RPMI7951 (cell line): ENCODE data around the gene CYP46A1. TPM values are rescaled to one million over a fixed set of nuclear protein-coding genes. Genes with fewer than 3 reads are reported as not detected.

Experiments
- DNase-seq: peaks from one replicate; pipeline ENCODE4 v3.0.0-alpha.2; 2012; ENCODE audit warnings: low read depth
- total RNA-seq: library from RNA; depleted of rRNA; stranded (reverse); fragments of >200 nt; shearing (Covaris generic); gene quantifications from 2 replicates; pipeline ENCODE4 v1.2.3, GENCODE V29; 2014

The CYP46A1 gene
- total RNA-seq, 1 experiment from 2014 or later = not detected

DNA sequence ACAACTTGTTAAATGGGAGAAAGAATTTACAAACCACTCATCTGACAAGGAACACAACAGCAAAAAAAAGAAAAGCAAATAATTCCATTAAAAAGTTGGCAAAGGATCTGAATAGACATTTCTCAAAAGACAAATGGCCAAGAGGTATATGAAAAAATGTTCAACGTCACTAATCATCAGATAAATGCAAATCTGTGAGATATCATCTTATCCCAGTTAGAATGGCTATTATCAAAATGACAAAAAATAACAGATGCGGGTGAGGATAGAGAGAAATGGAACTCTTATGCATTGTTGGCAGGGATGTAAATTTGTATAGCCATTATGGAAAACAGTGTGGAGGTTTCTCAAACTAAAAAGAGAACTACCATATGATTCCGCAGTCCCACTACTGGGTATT is 29.9 kb downstream of the CYP46A1 start:
- DNase-seq = no peak

DNA sequence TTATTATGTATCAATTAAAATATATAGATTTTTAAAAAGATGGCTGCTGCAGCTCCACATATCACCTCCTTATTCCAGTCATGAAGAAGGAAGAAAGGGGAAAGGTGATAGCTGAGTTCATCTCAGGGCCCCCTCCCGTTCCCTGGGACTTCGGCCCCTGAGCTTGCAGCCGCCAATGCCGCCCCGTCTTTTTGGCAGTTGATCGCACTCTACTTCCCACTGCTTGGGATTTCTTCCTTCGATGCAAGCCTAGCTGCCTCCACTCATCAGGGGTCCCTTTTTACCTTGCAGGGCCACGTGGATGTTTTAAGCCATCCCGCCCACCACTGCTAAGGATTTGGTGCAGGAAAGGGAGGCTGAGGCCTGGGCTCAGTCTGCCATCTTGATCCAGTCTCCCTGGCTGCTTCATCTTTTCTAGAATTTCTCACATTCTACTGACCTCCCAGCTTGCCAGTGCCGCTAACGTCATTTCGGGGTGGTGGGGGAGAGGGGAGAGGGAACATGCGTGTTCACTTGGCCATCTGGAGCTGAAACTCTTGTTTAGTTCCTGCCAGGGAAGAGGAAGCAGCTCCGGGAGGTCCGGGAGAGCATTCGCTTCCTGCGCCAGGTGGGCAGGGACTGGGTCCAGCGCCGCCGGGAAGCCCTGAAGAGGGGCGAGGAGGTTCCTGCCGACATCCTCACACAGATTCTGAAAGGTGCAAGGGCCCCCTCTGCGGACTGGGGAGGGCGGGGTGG is 31.3 kb downstream of the CYP46A1 start:
- no peak for DNase-seq

DNA sequence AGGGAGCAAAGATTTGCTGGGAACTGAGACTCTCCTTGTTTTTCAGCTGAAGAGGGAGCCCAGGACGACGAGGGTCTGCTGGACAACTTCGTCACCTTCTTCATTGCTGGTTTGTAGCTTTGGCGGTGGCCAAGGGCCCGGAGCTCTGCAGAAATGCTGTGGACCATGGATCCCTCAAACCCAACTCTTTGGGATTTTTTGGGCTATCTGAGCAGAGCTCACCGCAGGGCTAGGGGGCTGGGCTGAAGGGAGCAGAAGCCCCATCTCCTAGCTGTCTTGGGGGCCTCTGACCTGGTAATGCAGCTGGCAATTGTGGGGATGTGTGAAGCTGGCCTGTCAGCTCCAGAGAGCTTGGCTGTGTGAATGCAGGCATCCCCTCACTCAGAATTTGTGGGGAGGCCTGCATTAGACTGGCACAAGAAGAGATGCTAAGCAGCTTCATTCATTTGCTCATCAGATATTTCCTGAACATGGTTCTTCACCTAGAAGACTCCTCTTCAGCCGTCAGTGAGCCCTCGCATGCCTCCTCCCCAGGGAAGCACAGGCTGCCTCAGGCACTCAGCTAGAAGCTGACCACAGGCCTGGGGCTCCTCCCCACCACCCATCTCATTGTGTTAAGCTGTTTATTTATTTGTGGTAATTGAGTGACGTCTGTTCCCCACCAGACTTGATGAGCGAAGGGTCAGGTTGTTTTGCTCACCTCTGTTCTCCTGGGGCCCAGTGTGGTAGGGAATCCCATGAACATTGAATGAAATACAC is 32.2 kb downstream of the CYP46A1 start:
- DNase-seq = no peak

DNA sequence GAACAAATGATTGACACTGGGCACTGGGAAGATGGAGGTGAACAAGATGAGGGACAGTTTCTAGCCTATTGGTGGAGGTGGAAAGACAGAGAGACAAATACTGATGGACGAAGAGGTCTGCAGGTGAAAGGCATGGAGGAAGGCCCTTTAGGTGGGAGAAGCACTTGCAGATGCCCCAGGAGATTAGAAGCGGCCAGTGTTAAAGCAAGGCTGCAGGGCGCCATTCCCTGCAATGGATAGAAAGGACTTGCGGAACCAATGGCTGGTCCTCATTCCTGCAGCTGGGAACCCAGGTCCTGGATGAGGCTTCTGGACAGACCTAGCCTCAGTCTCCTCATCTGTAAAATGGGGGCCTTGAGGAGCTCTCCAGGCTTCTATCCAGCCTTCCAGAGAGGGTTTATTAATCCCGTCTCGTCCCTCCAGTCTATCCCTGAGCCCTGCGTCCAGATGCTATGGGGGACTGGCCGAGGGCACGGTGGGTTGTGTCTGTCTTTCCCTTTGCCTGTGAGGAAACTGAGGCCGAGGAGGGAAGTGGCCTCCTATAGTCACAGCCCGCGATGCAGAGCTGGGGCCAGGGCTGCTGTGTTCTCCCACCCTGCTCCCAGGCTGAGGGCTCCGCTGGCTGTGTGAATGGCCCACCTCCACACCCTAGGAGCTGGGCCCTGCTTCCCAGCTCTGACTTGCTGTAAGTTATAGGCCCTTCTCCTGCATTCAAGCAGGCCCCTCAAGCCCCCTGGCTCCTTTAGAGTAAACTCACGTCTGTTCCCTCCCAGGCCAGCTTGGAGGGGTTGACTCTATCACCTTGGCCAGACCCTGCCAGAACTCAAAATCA is 33.0 kb downstream of the CYP46A1 start:
- DNase-seq = no peak

DNA sequence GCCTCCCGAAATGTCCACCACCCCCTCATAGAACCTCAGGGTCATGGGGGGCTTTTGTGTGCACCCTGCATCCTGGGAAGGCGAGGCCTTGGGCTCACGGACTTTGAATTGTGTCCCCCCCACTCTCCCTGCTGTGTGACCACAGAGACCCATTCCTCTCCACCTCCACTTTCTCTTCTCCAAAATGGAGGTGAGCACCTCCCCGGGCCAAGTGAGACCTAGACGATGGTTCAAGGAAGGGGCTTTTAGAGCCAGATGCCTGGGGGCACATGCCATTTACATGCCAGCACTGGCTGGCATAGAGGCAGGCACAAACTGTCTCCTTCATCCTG is 33.5 kb downstream of the CYP46A1 start:
- DNase-seq = no peak

DNA sequence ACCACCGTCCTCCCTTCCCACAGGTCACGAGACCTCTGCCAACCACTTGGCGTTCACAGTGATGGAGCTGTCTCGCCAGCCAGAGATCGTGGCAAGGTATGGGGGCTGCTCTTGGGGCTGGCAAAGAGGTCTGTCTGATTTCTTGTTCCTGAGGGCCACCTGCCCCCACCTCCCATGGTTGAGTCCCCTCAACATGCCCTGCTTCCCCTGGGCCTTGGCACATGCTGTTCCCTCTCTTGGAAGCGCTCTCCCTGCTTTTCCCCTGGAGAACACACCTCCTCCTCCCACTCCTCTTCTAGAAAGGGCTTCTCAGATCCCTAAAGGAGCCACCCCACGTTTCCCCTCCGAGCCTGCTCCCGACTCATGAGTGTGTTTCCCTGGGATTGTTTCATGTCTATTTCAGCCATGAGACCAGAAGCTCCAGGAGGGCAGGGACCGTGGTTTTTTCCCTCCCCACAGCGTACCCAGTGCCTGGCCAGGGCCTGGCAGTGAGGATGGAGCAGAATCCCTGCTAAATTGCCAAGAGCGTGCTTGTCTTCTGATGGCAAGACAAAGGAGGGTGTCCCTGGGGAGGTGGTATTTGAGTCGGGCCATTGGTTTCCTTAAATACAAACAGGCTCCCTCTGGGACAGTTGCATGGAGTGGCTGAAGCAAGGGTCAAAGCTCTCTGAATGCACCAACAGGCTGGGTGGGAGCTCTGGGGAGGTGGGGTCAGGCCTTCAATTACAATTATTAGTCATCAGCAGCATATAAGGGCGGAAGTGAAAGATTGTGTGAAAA is 34.1 kb downstream of the CYP46A1 start:
- no peak for DNase-seq

DNA sequence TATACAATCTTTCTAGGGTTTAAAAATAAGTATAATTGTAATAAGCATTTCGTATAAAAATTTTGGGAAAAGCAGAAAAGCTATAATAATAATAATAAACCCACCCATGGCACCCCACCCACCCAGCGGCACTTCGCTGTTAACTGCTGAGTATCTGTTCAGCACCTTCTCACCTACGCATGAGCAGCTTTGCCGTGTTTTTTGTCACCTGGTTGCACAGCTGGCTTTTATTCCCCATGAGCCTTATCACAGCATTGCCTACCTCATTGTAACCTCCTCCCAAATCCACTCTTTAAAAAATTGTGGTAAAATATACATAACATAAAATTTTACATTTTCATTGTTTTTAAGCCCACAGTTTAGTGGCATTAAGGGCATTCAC is 34.7 kb downstream of the CYP46A1 start:
- no peak for DNase-seq

DNA sequence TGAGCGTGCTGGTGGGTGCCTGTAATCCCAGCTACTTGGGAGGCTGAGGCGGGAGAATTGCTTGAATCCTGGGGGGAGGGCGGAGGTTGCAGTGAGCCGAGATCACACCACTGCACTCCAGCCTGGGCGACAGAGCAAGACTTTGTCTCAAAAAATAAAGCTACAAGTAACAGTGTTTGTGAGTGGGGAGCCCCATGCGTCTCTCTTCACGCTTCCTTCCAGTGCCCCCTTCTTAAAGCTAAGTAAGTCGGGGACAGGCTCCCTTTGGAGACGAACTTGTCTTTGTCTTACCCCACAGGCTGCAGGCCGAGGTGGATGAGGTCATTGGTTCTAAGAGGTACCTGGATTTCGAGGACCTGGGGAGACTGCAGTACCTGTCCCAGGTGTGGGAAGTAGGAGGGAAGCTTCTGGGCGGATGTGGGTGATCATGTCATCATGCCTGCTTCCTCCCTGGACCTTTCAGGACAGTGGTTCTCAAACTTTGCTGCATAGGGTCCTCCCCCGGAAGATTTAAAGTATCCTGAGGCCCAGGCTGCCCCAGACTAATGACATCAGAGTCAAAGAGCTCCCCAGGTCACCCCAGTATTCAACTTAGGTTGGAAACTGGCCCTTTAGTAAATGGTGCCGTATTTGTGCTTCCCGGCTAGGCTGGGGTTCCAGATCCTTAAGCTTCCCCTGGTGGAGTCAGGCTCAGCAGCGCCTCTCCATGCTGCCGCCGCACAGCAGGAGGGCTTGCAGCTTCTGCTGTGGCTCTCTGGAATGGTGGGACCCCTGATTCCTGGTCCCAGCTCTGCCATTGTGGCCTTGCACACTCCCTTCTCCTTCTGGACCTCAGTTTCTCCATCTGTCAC is 37.1 kb downstream of the CYP46A1 start:
- no peak for DNase-seq

DNA sequence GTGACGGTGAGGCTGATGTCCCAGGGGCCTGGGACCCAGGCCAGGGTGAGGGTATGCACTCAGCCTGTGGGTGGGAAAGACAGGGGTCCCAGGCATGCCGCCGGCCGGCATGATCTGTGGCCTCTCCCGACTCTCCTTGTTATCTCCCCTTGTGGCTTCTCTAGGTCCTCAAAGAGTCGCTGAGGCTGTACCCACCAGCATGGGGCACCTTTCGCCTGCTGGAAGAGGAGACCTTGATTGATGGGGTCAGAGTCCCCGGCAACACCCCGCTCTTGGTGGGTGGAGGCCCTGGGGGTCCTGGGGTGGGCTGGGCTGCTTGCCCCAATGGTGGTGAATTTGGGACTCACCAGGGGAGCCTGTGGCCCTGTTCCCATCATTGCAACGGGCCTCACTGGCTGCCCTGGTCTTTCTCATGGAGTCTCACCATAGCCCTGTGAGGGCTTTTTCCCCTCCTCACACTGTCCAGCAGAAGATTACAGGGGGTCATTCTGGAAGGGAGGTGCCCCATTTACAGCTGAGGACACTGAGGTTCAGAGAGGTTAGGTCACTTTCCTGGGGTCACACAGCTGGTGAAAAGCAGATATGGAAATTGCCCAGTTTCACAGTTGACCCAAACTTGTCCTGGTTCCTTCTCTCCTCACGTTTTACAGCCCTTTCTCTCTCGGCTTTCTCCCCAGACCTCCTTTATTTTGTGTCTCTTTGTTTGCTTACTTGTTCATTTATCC is 37.9 kb downstream of the CYP46A1 start:
- no peak for DNase-seq

DNA sequence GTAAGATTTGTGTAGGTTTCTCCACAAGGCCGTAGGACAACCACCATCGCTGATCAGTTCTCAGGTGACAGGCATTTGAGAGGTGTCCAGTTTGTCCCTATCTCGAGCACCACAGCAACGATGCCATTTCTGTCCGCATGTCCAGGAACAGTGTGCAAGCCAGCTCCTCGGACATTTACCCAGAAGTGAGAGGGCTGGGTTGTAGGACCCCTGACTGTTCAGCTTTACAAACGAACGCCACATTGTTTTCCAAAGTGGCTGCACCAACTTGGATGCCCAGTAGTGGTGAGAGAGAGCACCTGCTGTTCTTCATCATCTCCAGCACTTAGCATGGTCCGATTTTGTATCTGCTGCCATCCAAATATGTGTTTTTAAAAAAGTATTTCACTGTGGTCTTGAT is 38.6 kb downstream of the CYP46A1 start:
- no peak for DNase-seq

DNA sequence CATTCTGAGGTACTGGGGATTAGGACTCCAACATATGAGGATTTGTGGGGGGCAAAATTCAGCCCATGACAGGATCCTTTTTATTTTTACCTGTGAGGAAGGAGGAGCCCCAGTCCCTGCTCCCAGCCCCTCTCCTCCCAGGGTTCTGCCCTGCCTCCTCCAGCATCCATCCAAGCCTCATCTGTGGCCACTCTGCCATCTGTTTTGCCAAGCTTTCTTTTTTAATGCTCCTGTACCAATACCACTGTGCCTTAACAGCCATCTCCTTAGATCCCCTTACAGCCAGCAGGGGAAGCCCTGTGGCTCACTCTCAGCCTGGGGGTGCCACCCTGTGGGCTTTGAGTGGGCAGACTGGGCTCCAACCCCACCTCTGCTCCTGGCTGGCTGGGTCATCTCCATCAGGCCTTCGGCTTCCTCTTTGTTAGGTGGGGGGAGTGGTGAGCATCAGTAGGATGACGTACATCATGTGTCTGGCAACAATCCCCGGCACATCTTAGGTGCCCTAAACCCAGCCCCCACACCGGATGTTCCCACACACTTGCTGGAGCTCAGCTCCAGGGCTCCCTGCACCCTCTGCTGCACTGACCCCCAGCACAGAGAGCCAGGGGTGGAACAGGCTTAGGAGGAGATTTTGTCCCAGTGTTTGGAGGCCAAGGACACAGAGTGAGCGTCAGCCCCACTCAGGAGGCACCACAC is 40.2 kb downstream of the CYP46A1 start:
- no peak for DNase-seq

DNA sequence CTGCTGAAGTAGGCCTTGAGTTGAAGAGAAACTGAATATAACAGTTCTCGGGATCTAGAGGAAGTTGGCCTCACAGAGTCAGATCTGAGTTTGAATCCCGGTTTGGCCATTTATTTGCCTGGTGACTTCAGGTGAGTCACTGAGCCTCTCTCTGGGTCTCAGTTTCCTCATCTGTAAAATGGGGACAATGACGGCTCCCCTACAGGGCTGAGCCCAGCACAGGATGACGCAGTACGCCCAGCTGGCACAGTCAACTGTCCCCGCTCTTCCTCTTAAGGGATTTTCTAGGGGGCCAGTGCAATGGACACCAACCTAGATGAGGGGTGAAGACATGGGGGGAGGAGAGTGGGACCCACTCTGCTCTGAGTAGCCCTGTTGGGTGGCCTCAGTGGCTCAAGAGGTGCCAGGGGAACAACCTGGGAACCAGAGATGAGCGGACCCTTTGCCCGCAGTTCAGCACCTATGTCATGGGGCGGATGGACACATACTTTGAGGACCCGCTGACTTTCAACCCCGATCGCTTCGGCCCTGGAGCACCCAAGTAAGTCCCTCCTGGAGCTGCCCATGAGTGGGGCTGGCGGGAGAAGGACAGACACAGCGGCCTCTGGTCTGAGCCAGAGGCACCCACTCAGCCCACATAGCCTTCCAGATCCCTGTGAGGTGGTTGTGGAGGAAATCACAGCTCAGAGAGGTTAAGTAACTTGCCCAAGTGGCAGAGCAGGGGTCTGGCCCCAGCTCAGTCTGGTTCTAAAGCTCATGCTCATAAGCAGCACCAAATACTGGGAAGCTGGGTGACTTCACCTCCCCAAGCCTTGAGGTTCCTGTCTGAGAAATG is 41.1 kb downstream of the CYP46A1 start:
- no peak for DNase-seq

DNA sequence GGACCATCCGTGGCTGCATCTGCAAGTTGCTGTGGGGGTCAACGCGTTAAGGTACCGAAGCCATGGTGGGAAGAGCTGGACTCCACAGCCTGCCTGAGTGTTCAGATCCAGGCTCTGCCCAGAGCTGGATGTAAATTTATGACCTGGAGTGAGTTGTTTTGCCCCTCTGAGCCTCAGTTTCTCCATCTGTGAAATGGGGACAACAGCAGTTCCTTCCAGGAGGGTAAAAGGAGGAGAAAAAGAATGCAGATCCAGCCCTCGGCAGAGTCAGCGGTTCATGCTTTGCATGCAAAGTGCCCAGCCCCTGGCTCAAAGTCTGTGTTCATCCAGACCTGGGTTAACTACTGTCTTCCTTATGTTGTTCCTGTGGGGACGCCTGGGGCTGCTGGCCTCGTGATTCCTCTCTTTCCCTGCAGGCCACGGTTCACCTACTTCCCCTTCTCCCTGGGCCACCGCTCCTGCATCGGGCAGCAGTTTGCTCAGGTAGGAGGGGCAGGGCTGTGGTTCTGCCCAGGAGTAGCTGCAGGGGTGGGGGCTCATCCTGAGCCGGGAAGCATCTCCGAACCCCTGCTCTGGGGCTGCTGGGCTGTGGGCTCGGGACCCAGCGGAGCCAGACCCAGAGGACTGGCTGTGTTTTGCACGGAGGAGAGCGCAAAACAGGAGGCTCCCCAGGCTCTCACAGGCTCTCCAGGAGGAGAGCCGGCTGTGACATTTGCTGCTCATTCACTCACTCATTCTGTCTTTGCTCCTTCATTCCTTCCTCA is 41.9 kb downstream of the CYP46A1 start:
- no peak for DNase-seq

DNA sequence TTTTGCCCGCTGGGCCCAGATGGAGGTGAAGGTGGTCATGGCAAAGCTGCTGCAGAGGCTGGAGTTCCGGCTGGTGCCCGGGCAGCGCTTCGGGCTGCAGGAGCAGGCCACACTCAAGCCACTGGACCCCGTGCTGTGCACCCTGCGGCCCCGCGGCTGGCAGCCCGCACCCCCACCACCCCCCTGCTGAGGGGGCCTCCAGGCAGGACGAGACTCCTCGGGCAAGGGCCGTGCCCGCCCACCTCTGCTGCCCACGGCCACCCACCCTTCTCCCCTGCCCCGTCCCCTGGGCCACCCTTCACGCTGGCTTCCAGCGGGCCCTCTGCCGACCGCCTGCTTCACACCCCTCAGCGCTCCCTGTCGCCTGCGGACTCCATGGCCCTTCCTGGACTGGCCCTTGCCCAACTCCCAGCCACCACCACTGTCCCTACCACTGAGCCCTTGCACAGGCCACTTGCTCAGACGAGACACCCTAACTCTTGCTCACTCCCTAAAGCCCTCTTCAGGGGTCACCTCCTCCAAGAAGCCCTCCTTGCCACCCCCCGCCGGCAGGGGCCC is 42.5 kb downstream of the CYP46A1 start:
- no peak for DNase-seq

DNA sequence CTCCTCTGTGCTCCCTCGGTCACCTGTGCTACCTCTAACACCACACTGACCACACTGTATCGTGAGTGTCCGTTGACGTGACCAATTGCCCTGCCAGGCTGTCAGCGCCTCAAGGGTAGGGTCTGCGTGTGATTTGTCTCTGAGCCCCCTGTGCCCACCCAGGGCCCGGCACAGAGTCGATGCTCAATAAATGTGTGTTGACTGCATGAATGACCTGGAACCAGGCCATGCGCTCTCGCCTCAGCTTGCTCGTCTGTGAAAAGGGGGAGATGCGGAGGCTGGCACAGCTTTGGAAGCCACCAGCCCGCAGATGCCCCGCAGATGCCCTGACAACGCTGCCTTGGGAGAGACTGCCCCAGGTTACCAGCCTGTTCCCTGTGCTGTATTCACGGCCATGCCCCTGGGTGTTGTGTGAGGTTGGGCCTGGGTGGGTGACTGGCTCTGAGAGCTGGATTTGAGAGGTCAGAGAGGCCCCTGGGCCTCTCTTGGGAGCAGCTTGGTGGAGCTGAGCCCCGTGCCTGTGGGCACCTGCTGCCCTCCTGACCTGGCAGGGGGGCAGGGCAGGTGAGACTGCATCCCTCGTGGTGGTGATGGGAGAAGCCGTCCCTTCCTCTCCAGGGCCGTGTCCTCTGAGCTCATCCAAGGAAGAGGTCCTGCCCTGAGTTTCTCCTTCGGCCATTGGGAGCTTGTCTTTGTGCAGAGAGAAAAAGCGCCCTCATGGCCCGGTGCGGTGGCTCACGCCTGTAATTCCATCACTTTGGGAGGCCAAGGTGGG is 43.2 kb downstream of the CYP46A1 start:
- DNase-seq = no peak

DNA sequence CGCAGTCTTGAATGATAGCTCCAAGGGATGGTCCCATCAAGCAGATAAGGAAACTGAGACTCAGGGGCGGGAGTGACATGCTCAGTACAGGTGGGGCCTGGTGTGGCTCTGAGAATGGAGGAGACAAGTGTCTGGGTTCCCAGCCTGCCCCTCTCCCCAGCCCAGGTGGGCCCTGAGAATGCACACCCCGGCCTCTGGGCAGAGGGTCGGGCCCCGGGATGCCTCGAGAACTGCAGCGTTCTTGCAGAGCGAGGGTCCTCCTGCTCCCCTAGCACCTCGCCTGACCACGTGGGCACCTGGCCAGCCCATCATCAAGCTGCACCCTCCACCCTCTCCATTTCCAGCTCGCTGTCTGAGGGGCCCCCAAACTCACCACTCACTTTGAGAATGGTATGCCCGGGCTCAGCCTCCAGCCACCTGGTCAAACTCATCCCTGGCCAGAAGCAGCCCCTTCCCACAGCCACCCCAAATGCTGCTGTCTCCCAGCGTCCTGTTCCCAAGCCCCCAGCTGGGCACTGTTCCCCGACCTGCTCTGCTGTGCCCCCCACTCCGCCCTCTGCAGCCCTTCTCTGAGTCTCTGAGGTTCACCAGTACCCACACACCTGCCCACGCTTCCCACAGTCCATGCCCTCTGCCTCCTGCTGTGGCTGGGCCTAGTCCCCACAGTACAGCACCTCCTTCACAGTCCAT is 44.3 kb downstream of the CYP46A1 start:
- DNase-seq = no peak
